ENCODE data around the gene GALNT14. TPM values are rescaled to one million over a fixed set of nuclear protein-coding genes. Genes with fewer than 3 reads are reported as not detected.
A peak's percentile ranks its signal among the peaks of the same experiment; 100 is the strongest.
"Not testable (repeated sequence)": the region's sequence is repeated elsewhere in the genome, so short reads cannot be mapped to it uniquely, and the experiment has no call there.

The GALNT14 gene
- polyA plus RNA-seq, 3 donors from 2014 or later: not detected

GRCh38 chr2:30930716-30931115 is 207.5 kb downstream of the GALNT14 start:
- no peak for DNase-seq
- H3K9me3 Mint-ChIP-seq: no peaks in the 10 kb centered on the region

GRCh38 chr2:30927465-30928075 is 210.7 kb downstream of the GALNT14 start:
- Mint-ChIP-seq H3K4me3 (no peak overlapping the region), H3K27ac (no peak overlapping the region), H3K36me3 (no peaks in the 10 kb centered on the region), H3K4me1 (peaks cover 0 to 4% of the 10 kb centered on the region in 2 donors), H3K9me3 (no peaks in the 10 kb centered on the region), H3K27me3 (ENCODE audit: low read depth in 3 of 3) (peaks cover 0 to 4% (median 0%) of the 10 kb centered on the region in 3 donors)
- DNase-seq: no peak

More at GRCh38 chr2:30930716-30931115, 207.5 kb downstream of the GALNT14 start:
- H3K4me3 Mint-ChIP-seq: no peak overlapping the region
- peaks cover 0 to 7% of the 10 kb centered on the region in 2 donors for H3K4me1 Mint-ChIP-seq
- no peak overlapping the region for H3K27ac Mint-ChIP-seq
- no peaks in the 10 kb centered on the region for H3K36me3 Mint-ChIP-seq
- peaks cover 0 to 4% (median 0%) of the 10 kb centered on the region in 3 donors for H3K27me3 Mint-ChIP-seq (ENCODE audit: low read depth in 3 of 3)

DNA sequence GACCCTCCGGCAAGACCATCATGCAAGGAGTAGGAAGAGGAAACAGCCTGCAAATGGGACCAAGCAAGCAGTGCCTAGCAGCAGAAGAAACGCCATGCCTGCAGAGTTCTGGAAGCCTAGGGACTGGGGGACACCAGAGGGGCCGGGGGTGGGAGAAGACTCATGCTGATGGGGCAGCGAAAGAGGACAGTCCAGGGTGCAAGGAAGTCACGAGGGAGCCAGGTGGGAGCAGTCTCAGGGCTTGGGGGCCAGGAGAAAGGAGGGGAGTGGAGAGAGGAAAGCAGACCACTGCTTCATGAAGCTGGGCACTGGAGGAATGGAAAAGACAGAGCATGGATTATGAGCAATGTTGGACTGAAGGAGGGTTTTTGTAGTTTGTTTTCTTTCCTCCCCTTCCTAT is 211.6 kb downstream of the GALNT14 start:
- no peak for DNase-seq
- Mint-ChIP-seq H3K9me3 (no peaks in the 10 kb centered on the region), H3K27ac (no peak overlapping the region), H3K4me3 (no peak overlapping the region), H3K36me3 (no peaks in the 10 kb centered on the region), H3K4me1 (no peaks in the 10 kb centered on the region), H3K27me3 (ENCODE audit: low read depth in 3 of 3) (peaks cover 0 to 4% (median under 1%) of the 10 kb centered on the region in 3 donors)

- H3K27ac Mint-ChIP-seq: no peak overlapping the region
- no peaks in the 10 kb centered on the region for H3K9me3 Mint-ChIP-seq
- H3K4me1 Mint-ChIP-seq: no peaks in the 10 kb centered on the region
- peaks cover 0 to 7% (median 1%) of the 10 kb centered on the region in 3 donors for H3K27me3 Mint-ChIP-seq (ENCODE audit: low read depth in 3 of 3)
- H3K36me3 Mint-ChIP-seq: no peaks in the 10 kb centered on the region
- H3K4me3 Mint-ChIP-seq: no peak overlapping the region
- no peak for DNase-seq
These were observed 214.6 kb downstream of the GALNT14 start for GRCh38 chr2:30923623-30924022.

DNA sequence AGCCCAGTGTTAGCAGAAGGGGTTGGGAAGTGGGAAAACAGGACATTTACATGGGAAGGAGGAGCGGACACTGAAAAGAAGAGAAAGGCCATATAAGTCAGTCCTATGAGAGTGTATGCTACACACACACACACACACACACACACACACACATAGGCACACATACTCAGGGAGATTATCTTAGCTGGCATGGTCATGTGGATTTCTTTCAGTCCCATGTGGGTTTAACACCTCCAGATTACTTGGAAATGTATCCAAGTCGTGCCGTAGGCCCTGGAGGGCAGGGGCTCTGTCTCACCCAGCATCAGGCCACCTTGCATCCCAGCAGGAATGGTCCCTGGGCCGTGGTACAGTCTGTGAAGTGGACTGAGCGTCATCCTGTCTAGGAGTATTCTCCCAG is 217.7 kb downstream of the GALNT14 start:
- Mint-ChIP-seq H3K4me3 (no peak overlapping the region), H3K27ac (no peak overlapping the region), H3K36me3 (no peaks in the 10 kb centered on the region), H3K9me3 (no peaks in the 10 kb centered on the region), H3K27me3 (ENCODE audit: low read depth in 3 of 3) (peaks cover 0 to 7% (median 1%) of the 10 kb centered on the region in 3 donors), H3K4me1 (no peaks in the 10 kb centered on the region)
- no peak for DNase-seq

- Mint-ChIP-seq H3K27ac (no peak overlapping the region), H3K9me3 (no peaks in the 10 kb centered on the region), H3K36me3 (no peaks in the 10 kb centered on the region), H3K4me1 (no peaks in the 10 kb centered on the region), H3K27me3 (ENCODE audit: low read depth in 3 of 3) (peaks cover 0 to 17% (median 3%) of the 10 kb centered on the region in 3 donors), H3K4me3 (no peak overlapping the region)
- DNase-seq: no peak
These were observed 222.8 kb downstream of the GALNT14 start for GRCh38 chr2:30915486-30915885.

DNA sequence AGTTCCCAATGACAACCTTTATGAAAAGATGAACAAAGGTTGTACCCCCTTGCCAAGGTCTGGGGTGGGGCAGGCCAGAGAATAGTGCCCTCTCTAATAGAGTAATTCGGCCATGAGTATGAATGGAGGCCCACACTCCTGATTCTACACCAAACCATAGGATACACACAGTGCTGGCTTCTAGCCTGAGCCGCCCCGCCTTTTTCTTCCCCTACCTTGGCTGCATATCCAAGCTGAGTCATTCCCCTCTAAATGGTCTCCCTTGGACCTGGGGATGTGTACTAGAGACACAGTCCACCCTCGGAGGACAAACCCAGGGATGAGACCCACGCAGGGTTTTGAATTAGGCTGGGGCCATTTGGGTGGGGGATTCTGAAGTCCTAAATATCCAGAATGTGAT is 223.8 kb downstream of the GALNT14 start:
- no peaks in the 10 kb centered on the region for H3K4me1 Mint-ChIP-seq
- H3K9me3 Mint-ChIP-seq: no peaks in the 10 kb centered on the region
- peaks cover 0 to 14% (median 2%) of the 10 kb centered on the region in 3 donors for H3K27me3 Mint-ChIP-seq (ENCODE audit: low read depth in 3 of 3)
- H3K36me3 Mint-ChIP-seq: no peaks in the 10 kb centered on the region
- no peak for DNase-seq
- H3K4me3 Mint-ChIP-seq: no peak overlapping the region
- H3K27ac Mint-ChIP-seq: peak overlapping the region in 1 of 6 donors; percentile 36

- Mint-ChIP-seq H3K9me3 (no peaks in the 10 kb centered on the region), H3K27ac (no peak overlapping the region), H3K36me3 (no peaks in the 10 kb centered on the region), H3K27me3 (ENCODE audit: low read depth in 3 of 3) (peaks cover 0 to 12% (median 2%) of the 10 kb centered on the region in 3 donors), H3K4me3 (no peak overlapping the region), H3K4me1 (no peaks in the 10 kb centered on the region)
- DNase-seq: no peak
These were observed 226.2 kb downstream of the GALNT14 start for GRCh38 chr2:30912056-30912455.

DNA sequence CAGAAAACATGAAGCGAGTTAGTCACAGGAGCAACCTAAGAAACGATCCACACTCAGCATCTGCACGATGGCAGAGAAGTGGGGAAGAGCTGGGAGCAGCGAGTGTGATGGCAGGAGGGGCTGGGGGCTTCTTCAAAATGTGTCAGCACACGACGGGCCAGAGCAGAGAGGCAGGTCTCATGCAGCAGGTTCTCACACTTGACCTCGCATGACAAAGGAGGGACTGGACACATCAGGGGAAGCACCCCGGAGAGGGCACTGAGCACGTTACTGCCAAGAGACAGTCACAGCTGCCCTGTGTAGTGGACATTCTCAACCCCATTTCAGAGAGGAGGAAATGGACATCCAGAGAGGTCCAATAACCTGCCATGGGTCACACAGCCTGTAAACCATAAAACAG is 226.9 kb downstream of the GALNT14 start:
- no peak for DNase-seq
- no peak overlapping the region for H3K4me3 Mint-ChIP-seq
- no peaks in the 10 kb centered on the region for H3K36me3 Mint-ChIP-seq
- peaks cover 0 to 12% (median 2%) of the 10 kb centered on the region in 3 donors for H3K27me3 Mint-ChIP-seq (ENCODE audit: low read depth in 3 of 3)
- H3K9me3 Mint-ChIP-seq: no peaks in the 10 kb centered on the region
- H3K4me1 Mint-ChIP-seq: no peaks in the 10 kb centered on the region
- no peak overlapping the region for H3K27ac Mint-ChIP-seq

- DNase-seq: no peak
- H3K4me3 Mint-ChIP-seq: no peak overlapping the region
- H3K27me3 Mint-ChIP-seq (ENCODE audit: low read depth in 3 of 3): peaks cover 0 to 12% (median 2%) of the 10 kb centered on the region in 3 donors
- H3K27ac Mint-ChIP-seq: no peak overlapping the region
- no peaks in the 10 kb centered on the region for H3K36me3 Mint-ChIP-seq
- H3K4me1 Mint-ChIP-seq: no peaks in the 10 kb centered on the region
- no peaks in the 10 kb centered on the region for H3K9me3 Mint-ChIP-seq
These were observed 227.6 kb downstream of the GALNT14 start for GRCh38 chr2:30910686-30911085.

- not testable (repeated sequence) for H3K9me3 Mint-ChIP-seq; H3K36me3 Mint-ChIP-seq; DNase-seq; H3K4me3 Mint-ChIP-seq; H3K27ac Mint-ChIP-seq; H3K27me3 Mint-ChIP-seq (ENCODE audit: low read depth in 3 of 3); H3K4me1 Mint-ChIP-seq
These were observed 233.8 kb downstream of the GALNT14 start for GRCh38 chr2:30904437-30904836.

GRCh38 chr2:30903326-30903725 is 234.9 kb downstream of the GALNT14 start:
- Mint-ChIP-seq H3K9me3 (no peaks in the 10 kb centered on the region), H3K4me1 (no peaks in the 10 kb centered on the region), H3K4me3 (no peak overlapping the region), H3K27ac (no peak overlapping the region), H3K27me3 (ENCODE audit: low read depth in 3 of 3) (no peaks in the 10 kb centered on the region), H3K36me3 (no peaks in the 10 kb centered on the region)
- no peak for DNase-seq

DNA sequence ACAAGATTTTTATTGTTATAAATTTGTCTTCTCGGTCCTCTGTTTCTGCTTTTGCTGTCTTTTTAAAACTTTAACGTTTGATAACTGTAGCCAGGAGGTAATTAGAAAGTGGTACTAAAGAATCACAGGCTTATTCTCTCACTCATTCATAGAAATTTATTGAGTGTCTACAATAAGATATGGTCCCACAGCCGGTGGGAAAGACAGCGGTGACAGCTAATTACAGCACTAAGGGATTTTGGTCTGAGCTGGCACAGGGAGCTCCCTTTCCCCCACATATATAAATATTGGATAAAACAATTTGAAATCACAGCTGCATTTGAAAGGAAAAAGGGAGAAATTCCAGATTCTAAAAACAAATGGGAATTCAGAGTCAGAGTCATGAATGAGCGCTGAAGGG is 237.9 kb downstream of the GALNT14 start:
- H3K36me3 Mint-ChIP-seq: no peaks in the 10 kb centered on the region
- DNase-seq: no peak

GRCh38 chr2:30899516-30900054 is 238.7 kb downstream of the GALNT14 start:
- no peak for DNase-seq
- no peaks in the 10 kb centered on the region for H3K36me3 Mint-ChIP-seq
- no peak overlapping the region for H3K4me3 Mint-ChIP-seq
- H3K27me3 Mint-ChIP-seq (ENCODE audit: low read depth in 3 of 3): peaks cover 0 to 4% (median 0%) of the 10 kb centered on the region in 3 donors
- peaks cover 0 to 2% (median 0%) of the 10 kb centered on the region in 6 donors for H3K9me3 Mint-ChIP-seq
- no peak overlapping the region for H3K27ac Mint-ChIP-seq
- H3K4me1 Mint-ChIP-seq: no peaks in the 10 kb centered on the region

More for the DNA sequence above, 237.9 kb downstream of the GALNT14 start:
- no peak overlapping the region for H3K4me3 Mint-ChIP-seq
- peaks cover 0 to 2% (median 0%) of the 10 kb centered on the region in 6 donors for H3K9me3 Mint-ChIP-seq
- H3K27me3 Mint-ChIP-seq (ENCODE audit: low read depth in 3 of 3): peaks cover 0 to 4% (median 0%) of the 10 kb centered on the region in 3 donors
- no peak overlapping the region for H3K27ac Mint-ChIP-seq
- H3K4me1 Mint-ChIP-seq: no peaks in the 10 kb centered on the region

DNA sequence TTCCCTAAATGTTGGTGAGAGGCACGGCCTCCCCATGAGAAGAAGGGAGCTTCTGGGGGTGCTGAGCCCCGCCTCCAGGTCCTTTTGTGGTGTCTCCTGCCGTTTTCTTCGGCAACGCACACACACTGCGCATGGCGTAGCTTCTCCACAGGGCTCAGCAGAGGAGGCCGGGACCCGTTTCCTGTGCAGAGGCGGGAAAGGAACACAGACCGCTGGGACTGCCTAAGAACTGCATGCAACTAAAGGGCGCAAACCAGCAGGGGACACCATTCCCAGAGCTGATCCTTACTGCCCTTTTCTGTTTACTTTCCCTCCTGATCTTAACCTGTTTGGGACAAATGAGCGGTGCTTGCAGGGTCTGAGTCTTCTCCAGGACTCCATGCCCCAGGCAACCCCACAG is 240.7 kb downstream of the GALNT14 start:
- no peak for DNase-seq
- Mint-ChIP-seq H3K27ac (no peak overlapping the region), H3K9me3 (peaks cover 0 to 2% (median 0%) of the 10 kb centered on the region in 6 donors), H3K36me3 (no peaks in the 10 kb centered on the region), H3K4me3 (no peak overlapping the region), H3K27me3 (ENCODE audit: low read depth in 3 of 3) (peaks cover 0 to 4% (median 0%) of the 10 kb centered on the region in 3 donors), H3K4me1 (no peaks in the 10 kb centered on the region)
